Chondrocyte (in vitro differentiated cells): ENCODE results near the gene BIRC2. TPM values are rescaled to one million over a fixed set of nuclear protein-coding genes. Genes with fewer than 3 reads are reported as not detected.
A peak's percentile ranks its signal among the peaks of the same experiment; 100 is the strongest.

Experiments used
- DNase-seq: peaks from one replicate; pipeline ENCODE4 v3.0.0; 2021; ENCODE audit warnings: mixed read lengths, low spot score
- H3K27ac Mint-ChIP-seq: one replicate; pipeline ENCODE4 v1.8.0; 2021; ENCODE audit warnings: mild to moderate bottlenecking, moderate library complexity, mixed read lengths; ENCODE audit not compliant: unreplicated experiment
- H3K27me3 Mint-ChIP-seq: 2 replicates; pipeline ENCODE4 v1.8.0; 2021; ENCODE audit warnings: low read depth, mixed read lengths
- H3K36me3 Mint-ChIP-seq: 2 replicates; pipeline ENCODE4 v1.8.0; 2021; ENCODE audit warnings: low read depth, mixed read lengths
- H3K4me1 Mint-ChIP-seq: 2 replicates; pipeline ENCODE4 v1.8.0; 2021; ENCODE audit warnings: low read depth, mild to moderate bottlenecking, mixed read lengths
- H3K4me3 Mint-ChIP-seq: one replicate; pipeline ENCODE4 v1.8.0; 2021; ENCODE audit warnings: mild to moderate bottlenecking, moderate library complexity, mixed read lengths; ENCODE audit not compliant: unreplicated experiment
- H3K9me3 Mint-ChIP-seq: 2 replicates; pipeline ENCODE4 v1.8.0; 2021; ENCODE audit warnings: low read depth, mixed read lengths
- CTCF ChIP-seq: fragments of 200-600 bp; sonication (generic); IDR thresholded peaks from 2 replicates; pipeline ENCODE4 v1.5.0; 2021; ENCODE audit warnings: antibody characterized with exemption, mild to moderate bottlenecking, moderate library complexity
- total RNA-seq: library from RNA; stranded (reverse); gene quantifications from 3 replicates; pipeline ENCODE4 v1.2.1, GENCODE V29; 2021

BIRC2 gene
- total RNA-seq, 1 donor from 2014 or later = 43.1 TPM

- TF ChIP-seq CTCF = no peak
- no peak overlapping the region for H3K27ac Mint-ChIP-seq
- H3K27me3 Mint-ChIP-seq = no peaks in the 10 kb centered on the region
- peaks cover 10% of the 10 kb centered on the region for H3K9me3 Mint-ChIP-seq
- no peak for DNase-seq
- no peak overlapping the region for H3K4me3 Mint-ChIP-seq
- peaks cover 17% of the 10 kb centered on the region for H3K4me1 Mint-ChIP-seq
- H3K36me3 Mint-ChIP-seq = peaks cover 2% of the 10 kb centered on the region
These were observed 40.9 kb upstream of the BIRC2 start for GRCh38 chr11:102306048-102306597.

GRCh38 chr11:102306817-102307726, 39.9 kb upstream of the BIRC2 start:
- H3K36me3 Mint-ChIP-seq = no peaks in the 10 kb centered on the region
- peaks cover 18% of the 10 kb centered on the region for H3K4me1 Mint-ChIP-seq
- H3K27me3 Mint-ChIP-seq = no peaks in the 10 kb centered on the region
- DNase-seq = no peak
- TF ChIP-seq CTCF = no peak
- no peak overlapping the region for H3K27ac Mint-ChIP-seq
- H3K4me3 Mint-ChIP-seq = no peak overlapping the region
- H3K9me3 Mint-ChIP-seq = peaks cover 4% of the 10 kb centered on the region

DNA sequence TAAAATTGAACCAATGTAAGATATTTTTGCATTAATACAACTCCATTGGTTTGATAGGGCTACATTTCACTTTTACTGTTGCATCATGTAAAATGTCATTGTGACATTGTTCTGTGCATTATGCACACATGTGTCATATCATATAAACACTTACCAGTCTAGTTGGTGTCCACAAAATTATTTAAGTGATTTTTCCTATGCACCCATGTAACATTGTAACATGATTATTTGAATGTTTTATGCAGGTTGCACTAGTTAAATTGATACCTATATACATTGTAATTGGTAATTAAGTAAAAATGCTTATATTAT, 39.3 kb upstream of the BIRC2 start:
- no peak overlapping the region for H3K27ac Mint-ChIP-seq
- TF ChIP-seq CTCF = no peak
- H3K27me3 Mint-ChIP-seq = no peaks in the 10 kb centered on the region
- peaks cover 24% of the 10 kb centered on the region for H3K4me1 Mint-ChIP-seq
- H3K4me3 Mint-ChIP-seq = no peak overlapping the region
- H3K36me3 Mint-ChIP-seq = no peaks in the 10 kb centered on the region
- H3K9me3 Mint-ChIP-seq = peaks cover 4% of the 10 kb centered on the region
- DNase-seq = no peak

- Mint-ChIP-seq H3K27me3 (no peaks in the 10 kb centered on the region), H3K36me3 (no peaks in the 10 kb centered on the region), H3K4me1 (peaks cover 41% of the 10 kb centered on the region), H3K27ac (no peak overlapping the region), H3K4me3 (no peak overlapping the region), H3K9me3 (no peaks in the 10 kb centered on the region)
- no peak for DNase-seq
- TF ChIP-seq CTCF = peak; percentile 19
These were observed 37.1 kb upstream of the BIRC2 start for GRCh38 chr11:102309621-102310541.

- peaks cover 44% of the 10 kb centered on the region for H3K4me1 Mint-ChIP-seq
- H3K36me3 Mint-ChIP-seq = no peaks in the 10 kb centered on the region
- H3K27ac Mint-ChIP-seq = peak overlapping the region; percentile 94
- no peaks in the 10 kb centered on the region for H3K27me3 Mint-ChIP-seq
- H3K9me3 Mint-ChIP-seq = no peaks in the 10 kb centered on the region
- no peak for TF ChIP-seq CTCF
- DNase-seq = no peak
- H3K4me3 Mint-ChIP-seq = peak overlapping the region; percentile 62
These were observed 34.3 kb upstream of the BIRC2 start for GRCh38 chr11:102312667-102313066.
